Lung (tissue), 12 donors: Measurements from ENCODE around the gene KDM2B. TPM values are rescaled to one million over a fixed set of nuclear protein-coding genes. Genes with fewer than 3 reads are reported as not detected.

Source experiments
- ATAC-seq: fragments of 200-7000 bp; cut with Tn5 transposase; one replicate; pipeline ENCODE4 v1.9.1; 2020; ENCODE audit warnings: moderate number of reproducible peaks; ENCODE audit not compliant: insufficient read depth, low FRiP score
- DNase-seq, 3 donors: peaks; one replicate each; pipeline ENCODE4 v3.0.0-alpha.2; 2013 to 2017
- H3K27ac ChIP-seq, 2 donors: one replicate each; pipeline ENCODE4 v1.5.1; 2013; ENCODE audit warnings: mild to moderate bottlenecking in 2 of 2, moderate library complexity in 2 of 2, control low read depth in 1 of 2, inconsistent platforms in 1 of 2, low read depth in 1 of 2, low read length in 1 of 2
- H3K27me3 ChIP-seq, 3 donors: one replicate each; pipeline ENCODE4 v1.5.1; 2013; ENCODE audit warnings: low read length in 2 of 3; ENCODE audit not compliant: control insufficient read depth in 3 of 3, insufficient read depth in 3 of 3
- H3K36me3 ChIP-seq, 4 donors: one replicate each; pipeline ENCODE4 v1.5.1; 2013; ENCODE audit warnings: low read length in 4 of 4, mild to moderate bottlenecking in 1 of 4, moderate library complexity in 1 of 4; ENCODE audit not compliant: control insufficient read depth in 4 of 4, insufficient read depth in 4 of 4
- H3K4me1 ChIP-seq, 5 donors: one replicate each; pipeline ENCODE4 v1.5.1; 2013; ENCODE audit warnings: low read length in 5 of 5, mild to moderate bottlenecking in 2 of 5, moderate library complexity in 1 of 5; ENCODE audit not compliant: control insufficient read depth in 5 of 5, insufficient read depth in 5 of 5
- H3K4me3 ChIP-seq: one replicate; pipeline ENCODE4 v1.5.1; 2013; ENCODE audit warnings: mild to moderate bottlenecking, control low read depth, moderate library complexity
- H3K9ac ChIP-seq, 2 donors: one replicate each; pipeline ENCODE4 v1.5.1; 2013; ENCODE audit warnings: low read length in 2 of 2, control low read depth in 1 of 2; ENCODE audit not compliant: insufficient read depth in 1 of 2
- H3K9me3 ChIP-seq, 4 donors: one replicate each; pipeline ENCODE4 v1.5.1; 2013; ENCODE audit warnings: low read length in 3 of 4, mild to moderate bottlenecking in 1 of 4, moderate library complexity in 1 of 4; ENCODE audit not compliant: control insufficient read depth in 4 of 4, insufficient read depth in 3 of 4
- CTCF ChIP-seq: IDR thresholded peaks from 2 replicates; pipeline ENCODE4 v1.5.1; 2012; ENCODE audit warnings: mild to moderate bottlenecking; ENCODE audit errors: control extremely low read depth, extremely low read depth
- WGBS, 2 donors: extraction: QIAGEN DNeasy Blood & Tissue Kit; methylation state at CpG; one replicate each; pipeline ENCODE4 v1.1.7; 2013; 5-methylcytosine and 5-hydroxymethylcytosine counted together
- polyA plus RNA-seq, 2 donors: library from polyadenylated mRNA; stranded (reverse); fragments of 200-250 nt; gene quantifications; one replicate each; pipeline ENCODE4 v1.2.1, GENCODE V29; 2013
- total RNA-seq, 2 donors: library from RNA; depleted of rRNA in 1 of 2; stranded (reverse); fragments of >200 nt in 1 of 2; gene quantifications; one replicate each; pipeline ENCODE4 v1.2.1, GENCODE V29; 2014 to 2021
- donor health status: control.
- donor health status: control.
- donor health status: Bipolar disorder and iron deficiency.
- donor health status: healthy.
- donor health status: DM: yes; HTN: yes; CAD: no.

KDM2B gene
- total and polyA plus RNA-seq, 4 donors: 13.8 to 44.5 (median 24.6) TPM

GRCh38 chr12:121428883-121429282 lies 151.9 kb downstream of the KDM2B start:
- Histone ChIP-seq H3K27me3 (no peaks in the 10 kb centered on the region), H3K9me3 (no peaks in the 10 kb centered on the region), H3K4me1 (no peaks in the 10 kb centered on the region), H3K27ac (no peak overlapping the region), H3K4me3 (no peak overlapping the region), H3K36me3 (peaks cover 33 to 54% (median 47%) of the 10 kb centered on the region in 4 donors), H3K9ac (no peak overlapping the region)
- DNase-seq (no peak), ATAC-seq (no peak)
- no peak for TF ChIP-seq CTCF
- 89 to 92% methylated on average over 6 of the region's 6 CpGs for WGBS, 2 donors

DNA sequence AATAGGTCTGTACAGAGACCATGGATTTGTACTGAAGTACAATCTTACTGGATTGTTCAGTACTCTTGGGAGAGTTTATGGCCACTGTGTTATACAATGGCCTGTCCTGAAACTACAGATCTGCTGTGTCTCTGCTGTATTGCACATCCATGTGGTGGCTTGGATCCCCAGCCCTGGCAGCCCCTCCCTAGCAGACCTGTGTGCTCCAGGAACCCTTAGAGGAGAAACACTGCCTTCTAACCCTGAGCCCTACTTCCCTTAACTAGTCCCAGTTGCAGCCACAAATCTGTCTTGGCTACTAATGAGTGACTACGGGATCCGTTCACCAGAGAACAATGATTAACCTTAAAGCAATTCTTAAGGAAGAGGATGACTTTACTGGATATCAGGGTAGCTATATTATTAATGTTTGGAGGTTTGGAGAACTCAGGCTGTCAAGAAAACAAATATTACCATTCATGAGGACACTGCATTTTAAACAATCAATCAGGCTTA lies 153.2 kb downstream of the KDM2B start:
- WGBS, 2 donors: 62 to 75% methylated on average over 2 of the region's 2 CpGs
- DNase-seq (no peak), ATAC-seq (no peak)
- TF ChIP-seq CTCF: no peak
- H3K27me3 ChIP-seq: no peaks in the 10 kb centered on the region
- peaks cover 42 to 57% (median 50%) of the 10 kb centered on the region in 4 donors for H3K36me3 ChIP-seq
- H3K9me3 ChIP-seq: no peaks in the 10 kb centered on the region
- H3K27ac ChIP-seq: no peak overlapping the region
- no peak overlapping the region for H3K4me3 ChIP-seq
- peaks cover 0 to 9% (median 0%) of the 10 kb centered on the region in 5 donors for H3K4me1 ChIP-seq
- no peak overlapping the region for H3K9ac ChIP-seq

- Histone ChIP-seq H3K9me3 (no peaks in the 10 kb centered on the region), H3K4me1 (peaks cover 0 to 10% (median 0%) of the 10 kb centered on the region in 5 donors), H3K4me3 (no peak overlapping the region), H3K27ac (peak overlapping the region in 1 of 2 donors; percentile 76), H3K27me3 (no peaks in the 10 kb centered on the region), H3K36me3 (peaks cover 34 to 57% (median 44%) of the 10 kb centered on the region in 4 donors), H3K9ac (no peak overlapping the region)
- 96 to 97% methylated on average over 1 of the region's 1 CpG for WGBS, 2 donors
- ATAC-seq (no peak), DNase-seq (no peak)
- TF ChIP-seq CTCF: no peak
Measured at GRCh38 chr12:121424624-121424975, 156.2 kb downstream of the KDM2B start.
